ENCODE results near the gene SIRPA. TPM values are rescaled to one million over a fixed set of nuclear protein-coding genes. Genes with fewer than 3 reads are reported as not detected.

SIRPA gene
- total RNA-seq, 2 experiments from 2014 or later, result 0.60 to 0.64 TPM

GRCh38 chr20:1857466-1857865 lies 37.7 kb upstream of the SIRPA start:
- TF ChIP-seq CTCF (IDR thresholded peaks at IDR 0.05), result no peak
- no peaks in the 10 kb centered on the region for H3K36me3 Mint-ChIP-seq (ENCODE audit: low read depth)
- H3K27ac ChIP-seq (ENCODE audit: low read depth in 1 of 2, low read length in 2 of 2), result no peak overlapping the region
- H3K27ac Mint-ChIP-seq, result no peak overlapping the region
- H3K27me3 ChIP-seq (ENCODE audit: control insufficient read depth in 1 of 2, insufficient read depth in 2 of 2, low read length in 2 of 2), result peaks cover 0 to 12% of the 10 kb centered on the region in 2 experiments
- H3K9me3 Mint-ChIP-seq, result no peaks in the 10 kb centered on the region
- no peaks in the 10 kb centered on the region for H3K9me3 ChIP-seq (ENCODE audit: control insufficient read depth in 1 of 2, insufficient read depth in 1 of 2, low read length in 2 of 2)
- H3K4me3 Mint-ChIP-seq, result no peak overlapping the region
- CTCF ChIA-PET, result no interaction called here
- no peak for DNase-seq
- POLR2A ChIA-PET, result no interaction called here
- no peaks in the 10 kb centered on the region for H3K4me1 Mint-ChIP-seq (ENCODE audit: low read depth)
- no peaks in the 10 kb centered on the region for H3K4me1 ChIP-seq (ENCODE audit: insufficient read depth, low read length)
- ATAC-seq (ENCODE audit: poor library complexity), result no peak
- intact Hi-C loops (cut with DNase I, micrococcal nuclease), result no loop called here
- H3K4me3 ChIP-seq (ENCODE audit: low read length), result no peak overlapping the region
- H3K27me3 Mint-ChIP-seq, result peaks cover 26% of the 10 kb centered on the region
- H3K36me3 ChIP-seq (ENCODE audit: insufficient read depth, low read length), result no peaks in the 10 kb centered on the region

- Mint-ChIP-seq H3K4me3 (no peak overlapping the region), H3K36me3 (ENCODE audit: low read depth) (no peaks in the 10 kb centered on the region), H3K9me3 (no peaks in the 10 kb centered on the region), H3K27ac (no peak overlapping the region), H3K4me1 (ENCODE audit: low read depth) (no peaks in the 10 kb centered on the region), H3K27me3 (peaks cover 26% of the 10 kb centered on the region)
- TF ChIP-seq CTCF (IDR thresholded peaks at IDR 0.05), result no peak
- Histone ChIP-seq H3K36me3 (ENCODE audit: insufficient read depth, low read length) (no peaks in the 10 kb centered on the region), H3K27ac (ENCODE audit: low read depth in 1 of 2, low read length in 2 of 2) (no peak overlapping the region), H3K27me3 (ENCODE audit: control insufficient read depth in 1 of 2, insufficient read depth in 2 of 2, low read length in 2 of 2) (peaks cover 0 to 12% of the 10 kb centered on the region in 2 experiments), H3K9me3 (ENCODE audit: control insufficient read depth in 1 of 2, insufficient read depth in 1 of 2, low read length in 2 of 2) (no peaks in the 10 kb centered on the region), H3K4me3 (ENCODE audit: low read length) (no peak overlapping the region), H3K4me1 (ENCODE audit: insufficient read depth, low read length) (no peaks in the 10 kb centered on the region)
- intact Hi-C loops (cut with DNase I, micrococcal nuclease), result no loop called here
- ChIA-PET POLR2A (no interaction called here), CTCF (no interaction called here)
- ATAC-seq (ENCODE audit: poor library complexity), result no peak
- DNase-seq, result peak in 1 of 14 experiments; percentile 15
These were observed 36.3 kb upstream of the SIRPA start for GRCh38 chr20:1858871-1859270.

GRCh38 chr20:1860446-1860845 lies 34.8 kb upstream of the SIRPA start:
- H3K36me3 Mint-ChIP-seq (ENCODE audit: low read depth), result no peaks in the 10 kb centered on the region
- no peak for DNase-seq
- no peaks in the 10 kb centered on the region for H3K36me3 ChIP-seq (ENCODE audit: insufficient read depth, low read length)
- H3K4me3 Mint-ChIP-seq, result no peak overlapping the region
- intact Hi-C loops (cut with DNase I, micrococcal nuclease), result no loop called here
- peaks cover 0 to 8% of the 10 kb centered on the region in 2 experiments for H3K27me3 ChIP-seq (ENCODE audit: control insufficient read depth in 1 of 2, insufficient read depth in 2 of 2, low read length in 2 of 2)
- CTCF ChIA-PET, result no interaction called here
- H3K4me1 ChIP-seq (ENCODE audit: insufficient read depth, low read length), result no peaks in the 10 kb centered on the region
- H3K9me3 ChIP-seq (ENCODE audit: control insufficient read depth in 1 of 2, insufficient read depth in 1 of 2, low read length in 2 of 2), result no peaks in the 10 kb centered on the region
- no peak for ATAC-seq (ENCODE audit: poor library complexity)
- POLR2A ChIA-PET, result no interaction called here
- no peak for TF ChIP-seq CTCF (IDR thresholded peaks at IDR 0.05)
- no peaks in the 10 kb centered on the region for H3K4me1 Mint-ChIP-seq (ENCODE audit: low read depth)
- no peak overlapping the region for H3K27ac ChIP-seq (ENCODE audit: low read depth in 1 of 2, low read length in 2 of 2)
- peaks cover 25% of the 10 kb centered on the region for H3K27me3 Mint-ChIP-seq
- no peak overlapping the region for H3K27ac Mint-ChIP-seq
- no peaks in the 10 kb centered on the region for H3K9me3 Mint-ChIP-seq
- no peak overlapping the region for H3K4me3 ChIP-seq (ENCODE audit: low read length)
